Heart right ventricle (tissue), 16 donors: Measurements from ENCODE around the gene CAMSAP1. TPM values are rescaled to one million over a fixed set of nuclear protein-coding genes. Genes with fewer than 3 reads are reported as not detected.

Source experiments
- ATAC-seq, 8 donors: fragments of 200-7000 bp; cut with Tn5 transposase; one replicate each; pipeline ENCODE4 v1.9.1; 2020; ENCODE audit warnings: mild to moderate bottlenecking in 8 of 8, moderate library complexity in 8 of 8, moderate number of reproducible peaks in 1 of 8
- DNase-seq, 2 donors: peaks; one replicate each; pipeline ENCODE4 v3.0.0-alpha.2; 2020
- H3K27ac ChIP-seq, 10 donors: fragments of 200-600 bp; sonication (generic) in 2 of 10; one replicate each; pipeline versions ENCODE4 v1.5.0 to v1.8.0; 2020 to 2022; ENCODE audit warnings: mild to moderate bottlenecking in 3 of 10
- H3K27me3 ChIP-seq, 7 donors: fragments of 200-600 bp; one replicate each; pipeline ENCODE4 v1.8.0; 2021 to 2022; ENCODE audit warnings: mild to moderate bottlenecking in 2 of 7
- H3K36me3 ChIP-seq, 9 donors: fragments of 200-600 bp; sonication (generic) in 1 of 9; one replicate each; pipeline versions ENCODE4 v1.5.0 to v1.8.0; 2020 to 2022; ENCODE audit warnings: mild to moderate bottlenecking in 2 of 9
- H3K4me1 ChIP-seq, 9 donors: fragments of 200-600 bp; sonication (generic) in 1 of 9; one replicate each; pipeline versions ENCODE4 v1.5.0 to v1.8.0; 2020 to 2022; ENCODE audit warnings: mild to moderate bottlenecking in 4 of 9
- H3K4me3 ChIP-seq, 10 donors: fragments of 200-600 bp; sonication (generic) in 2 of 10; one replicate each; pipeline versions ENCODE4 v1.5.0 to v1.8.0; 2020 to 2022; ENCODE audit warnings: mild to moderate bottlenecking in 7 of 10, moderate library complexity in 2 of 10
- H3K9me3 ChIP-seq, 11 donors: fragments of 200-600 bp in 10 of 11; sonication (generic) in 2 of 11; one replicate each; pipeline versions ENCODE4 v1.5.0 to v1.8.0; 2013 to 2022; ENCODE audit warnings: mild to moderate bottlenecking in 2 of 11, control low read depth in 1 of 11, moderate library complexity in 1 of 11
- CTCF ChIP-seq, 9 donors: fragments of 200-600 bp; sonication (generic) in 2 of 9; IDR thresholded peaks; one replicate each; pipeline versions ENCODE4 v1.5.0 to v1.8.0; 2021 to 2022; ENCODE audit warnings: antibody characterized with exemption in 9 of 9, mild to moderate bottlenecking in 5 of 9, moderate library complexity in 1 of 9
- WGBS, 2 donors: extraction: QIAGEN DNeasy Blood & Tissue Kit; methylation state at CpG; one replicate each; pipeline ENCODE4 v1.1.7; 2013; ENCODE audit warnings: inconsistent platforms in 1 of 2; 5-methylcytosine and 5-hydroxymethylcytosine counted together
- intact Hi-C, 10 donors: fragments of 100-400 bp; cut with DNase I; formaldehyde crosslinking; loops; one replicate each; pipeline versions ENCODE4 v1.11.1 to v1.14.2; 2022
- polyA plus RNA-seq, 2 donors: library from polyadenylated mRNA; stranded (reverse); fragments of 200-250 nt; gene quantifications; one replicate each; pipeline ENCODE4 v1.2.3, GENCODE V29; 2013
- total RNA-seq, 10 donors: library from RNA; stranded (reverse); fragmentation: NEBNext Ultra II Directional in 3 of 10; extraction: Animal tissue kit (Norgen Biotek cat#: 25700) in 3 of 10; gene quantifications; one replicate each; pipeline versions ENCODE4 v1.2.1 to v1.2.4, GENCODE V29; 2021 to 2023
- donor health status: Arrhythmogenic right ventricular cardiomyopathy.
- donor health status: ischemic (EF 13 %, LVEDD 7.1; RV severe dilation, severe dysfunction).
- donor health status: healthy with polysubstance abuse.
- donor health status: DM: no; HTN: yes; CAD: no.
- donor health status: DM: no; HTN: no; CAD: no.
- donor health status: ischemic (EF 25% LVEDD 6.9; RV normal size, moderate dysfunction).
- donor health status: ischemic (EF 25% LVEDD 5.7; RV mildly dilated, moderate dysfunction).
- donor health status: healthy.
- donor health status: DM: yes; HTN: yes; CAD: no.
- donor health status: Ischemic cardiomyopathy.
- donor health status: ischemic (EF 35%, LVEDD 5.7; RV mildly dilated, moderate dysfunction).
- donor health status: nonischemic (EF 11% LVEDD 7.7; RV severe dilation, severe dysfunction).
- donor health status: DM: yes; HTN: yes; CAD: no.
- donor health status: PGD.
- donor health status: ischemic (EF 29% LVEDD 5.4; RV normal size, mild dysfunction).
- donor health status: nonischemic (EF 23%, LVEDD 6.1; RV moderate dilation, normal function).

CAMSAP1 gene
- total and polyA plus RNA-seq, 12 donors = 6.7 to 25.0 (median 19.4) TPM

GRCh38 chr9:135833864-135834263, 73.5 kb downstream of the CAMSAP1 start:
- Histone ChIP-seq H3K4me3 (no peak overlapping the region), H3K27me3 (no peaks in the 10 kb centered on the region), H3K27ac (no peak overlapping the region), H3K4me1 (no peaks in the 10 kb centered on the region), H3K9me3 (peaks cover 0 to 10% (median 0%) of the 10 kb centered on the region in 11 donors), H3K36me3 (peaks cover 0 to 14% (median 0%) of the 10 kb centered on the region in 9 donors)
- no peak for DNase-seq
- TF ChIP-seq CTCF (IDR thresholded peaks at IDR 0.05) = no peak
- no peak for ATAC-seq
- intact Hi-C loops = no loop called here
- WGBS, 2 donors = 89 to 94% methylated on average over 3 of the region's 3 CpGs

GRCh38 chr9:135830496-135830895, 76.8 kb downstream of the CAMSAP1 start:
- TF ChIP-seq CTCF (IDR thresholded peaks at IDR 0.05) = no peak
- ATAC-seq (no peak), DNase-seq (no peak)
- 88 to 96% methylated on average over 1 of the region's 1 CpG for WGBS, 2 donors
- Histone ChIP-seq H3K4me3 (no peak overlapping the region), H3K9me3 (peaks cover 0 to 17% (median 0%) of the 10 kb centered on the region in 11 donors), H3K27ac (no peak overlapping the region), H3K27me3 (no peaks in the 10 kb centered on the region), H3K36me3 (peaks cover 0 to 34% (median 5%) of the 10 kb centered on the region in 9 donors), H3K4me1 (no peaks in the 10 kb centered on the region)
- intact Hi-C loops = no loop called here

- no peak overlapping the region for H3K27ac ChIP-seq
- no peak for TF ChIP-seq CTCF (IDR thresholded peaks at IDR 0.05)
- no peak overlapping the region for H3K4me3 ChIP-seq
- no peak for DNase-seq
- peaks cover 0 to 47% (median 6%) of the 10 kb centered on the region in 9 donors for H3K36me3 ChIP-seq
- H3K27me3 ChIP-seq = no peaks in the 10 kb centered on the region
- WGBS, 2 donors = 96 to 97% methylated on average over 5 of the region's 5 CpGs
- H3K4me1 ChIP-seq = no peaks in the 10 kb centered on the region
- intact Hi-C loops = no loop called here
- ATAC-seq = no peak
- peaks cover 0 to 17% (median 0%) of the 10 kb centered on the region in 11 donors for H3K9me3 ChIP-seq
Observed at GRCh38 chr9:135828656-135829055, 78.7 kb downstream of the CAMSAP1 start.

GRCh38 chr9:135827866-135828580, 79.3 kb downstream of the CAMSAP1 start:
- WGBS, 2 donors = 97% methylated on average over 13 of the region's 13 CpGs
- no peak overlapping the region for H3K27ac ChIP-seq
- DNase-seq = no peak
- no peak for TF ChIP-seq CTCF (IDR thresholded peaks at IDR 0.05)
- intact Hi-C loops = no loop called here
- no peak overlapping the region for H3K4me3 ChIP-seq
- no peaks in the 10 kb centered on the region for H3K27me3 ChIP-seq
- ATAC-seq = no peak
- peaks cover 0 to 54% (median 13%) of the 10 kb centered on the region in 9 donors for H3K36me3 ChIP-seq
- peaks cover 0 to 17% (median 0%) of the 10 kb centered on the region in 11 donors for H3K9me3 ChIP-seq
- H3K4me1 ChIP-seq = no peaks in the 10 kb centered on the region
